SK-N-SH (cell line): ENCODE data around the gene BDKRB1. TPM values are rescaled to one million over a fixed set of nuclear protein-coding genes. Genes with fewer than 3 reads are reported as not detected.

Experiments
- CTCF ChIA-PET: fragments of 300-600, 350-600 bp; formaldehyde crosslinking; extraction: SDS; loops from one replicate; lab custom pipeline; 2021; lab: Yijun Ruan, JAX
- POLR2A ChIA-PET: fragments of 350-600 bp; sonication (Branson Sonifier 250); formaldehyde crosslinking; extraction: SDS; loops from one replicate; lab custom pipeline; 2020; ENCODE audit warnings: antibody characterized with exemption, inconsistent platforms; lab: Yijun Ruan, JAX
- DNase-seq: peaks from one replicate; pipeline ENCODE4 v3.0.0; 2012
- H2AFZ ChIP-seq: fragments of 200-600 bp; sonication (generic); 2 replicates; pipeline ENCODE4 v1.8.1; 2016; ENCODE audit warnings: antibody characterized with exemption, mild to moderate bottlenecking, low read depth
- H3F3A ChIP-seq: fragments of 200-600 bp; sonication (generic); replicated peaks from 2 replicates; pipeline ENCODE3; 2016; ENCODE audit warnings: antibody characterized with exemption, mild to moderate bottlenecking; ENCODE audit not compliant: insufficient read depth
- H3K27ac ChIP-seq, 2 experiments: fragments of 200-500 bp in 1 of 2; fragments of 200-600 bp in 1 of 2; sonication (Bioruptor generic) in 1 of 2; sonication (generic), shearing (Covaris generic) in 1 of 2; 2 replicates each; pipeline versions ENCODE4 v1.5.1 to v1.6.1; 2014 to 2016; ENCODE audit warnings: low read depth in 2 of 2, inconsistent platforms in 1 of 2, low read length in 1 of 2, mild to moderate bottlenecking in 1 of 2, mixed read lengths in 1 of 2
- H3K27me3 ChIP-seq: fragments of 200-600 bp; sonication (generic), shearing (Covaris generic); 2 replicates; pipeline ENCODE4 v1.6.1; 2016; ENCODE audit warnings: mixed run types; ENCODE audit not compliant: insufficient read depth
- H3K36me3 ChIP-seq, 2 experiments: fragments of 200-500 bp in 1 of 2; fragments of 200-600 bp in 1 of 2; sonication (Bioruptor generic) in 1 of 2; sonication (generic) in 1 of 2; replicated peaks in 1 of 2; 2 replicates each; pipeline versions ENCODE3 to v1.5.1; 2014 to 2016; ENCODE audit warnings: low read length in 1 of 2, mild to moderate bottlenecking in 1 of 2; ENCODE audit not compliant: insufficient read depth in 2 of 2, control insufficient read depth in 1 of 2
- H3K4me1 ChIP-seq, 2 experiments: fragments of 200-500 bp in 1 of 2; fragments of 200-600 bp in 1 of 2; sonication (Bioruptor generic) in 1 of 2; sonication (generic), shearing (Covaris generic) in 1 of 2; 2 replicates each; pipeline versions ENCODE4 v1.5.1 to v1.6.1; 2014 to 2016; ENCODE audit warnings: low read depth in 1 of 2, low read length in 1 of 2, mixed run types in 1 of 2; ENCODE audit not compliant: insufficient read depth in 2 of 2, control insufficient read depth in 1 of 2
- H3K4me2 ChIP-seq: fragments of 200-600 bp; sonication (generic), shearing (Covaris generic); 2 replicates; pipeline ENCODE4 v1.6.1; 2017; ENCODE audit warnings: mixed run types
- H3K4me3 ChIP-seq, 2 experiments: fragments of 200-500 bp in 1 of 2; fragments of 200-600 bp in 1 of 2; sonication (Bioruptor generic) in 1 of 2; sonication (generic), shearing (Covaris generic) in 1 of 2; 2 replicates each; pipeline versions ENCODE4 v1.5.1 to v1.8.1; 2014 to 2016; ENCODE audit warnings: low read depth in 2 of 2, inconsistent platforms in 1 of 2, low read length in 1 of 2, mild to moderate bottlenecking in 1 of 2, mixed read lengths in 1 of 2, moderate library complexity in 1 of 2
- H3K79me2 ChIP-seq: fragments of 200-600 bp; sonication (generic); 2 replicates; pipeline ENCODE4 v1.8.1; 2017; ENCODE audit warnings: mild to moderate bottlenecking; ENCODE audit not compliant: insufficient read depth
- H3K9ac ChIP-seq: fragments of 200-600 bp; sonication (generic); 2 replicates; pipeline ENCODE4 v1.6.1; 2017; ENCODE audit warnings: mixed run types
- H3K9me2 ChIP-seq: fragments of 200-600 bp; sonication (generic); 2 replicates; pipeline ENCODE4 v1.6.1; 2017; ENCODE audit warnings: mixed run types
- H3K9me3 ChIP-seq: fragments of 200-600 bp; sonication (generic); 2 replicates; pipeline ENCODE4 v1.6.1; 2017; ENCODE audit warnings: mixed run types, mild to moderate bottlenecking, moderate library complexity
- H4K20me1 ChIP-seq: fragments of 200-600 bp; sonication (generic); 2 replicates; pipeline ENCODE4 v1.6.1; 2017; ENCODE audit warnings: mild to moderate bottlenecking, mixed run types; ENCODE audit not compliant: insufficient read depth
- CHD2 ChIP-seq: fragments of 150-350 bp; IDR thresholded peaks from 2 replicates; pipeline ENCODE4 v1.6.1; 2018; ENCODE audit warnings: low read length; ENCODE audit not compliant: partially characterized antibody
- ELF1 ChIP-seq: IDR thresholded peaks from 2 replicates; pipeline ENCODE4 v1.4.0; 2012
- EZH2phosphoT487 ChIP-seq: fragments of 200-600 bp; sonication (generic); IDR thresholded peaks from 2 replicates; pipeline ENCODE4 v1.6.1; 2017; ENCODE audit warnings: low read depth, mixed run types, mild to moderate bottlenecking, antibody characterized with exemption, moderate library complexity, borderline replicate concordance
- FOSL2 ChIP-seq: IDR thresholded peaks from 2 replicates; pipeline ENCODE4 v1.4.0; 2012; ENCODE audit warnings: low read depth, mild to moderate bottlenecking, moderate library complexity, borderline replicate concordance
- FOXM1 ChIP-seq: IDR thresholded peaks from 2 replicates; pipeline ENCODE4 v1.4.0; 2012; ENCODE audit warnings: low read depth, mild to moderate bottlenecking
- GATA2 ChIP-seq: sonication (generic); formaldehyde crosslinking; IDR thresholded peaks from 2 replicates; pipeline ENCODE4 v1.5.0; 2020; ENCODE audit warnings: mild to moderate bottlenecking, missing genetic modification reagents
- JUND ChIP-seq: IDR thresholded peaks from 2 replicates; pipeline ENCODE4 v1.4.0; 2012
- MAX ChIP-seq: IDR thresholded peaks from 2 replicates; pipeline ENCODE4 v1.4.0; 2012; ENCODE audit warnings: low read depth
- MXI1 ChIP-seq: IDR thresholded peaks from 2 replicates; pipeline ENCODE4 v1.6.1; 2012; ENCODE audit warnings: mild to moderate bottlenecking, low read depth, low read length, improper control_type of control experiment
- NRF1 ChIP-seq: IDR thresholded peaks from 2 replicates; pipeline ENCODE4 v1.6.1; 2012; ENCODE audit warnings: low read depth, mild to moderate bottlenecking, low read length
- PBX3 ChIP-seq: IDR thresholded peaks from 2 replicates; pipeline ENCODE4; 2012
- POLR2AphosphoS5 ChIP-seq: IDR thresholded peaks from 2 replicates; pipeline ENCODE4 v1.6.1; 2012; ENCODE audit warnings: low read depth, low read length
- RAD21 ChIP-seq: IDR thresholded peaks from 2 replicates; pipeline ENCODE4 v1.6.1; 2012; ENCODE audit warnings: mild to moderate bottlenecking, low read length
- RCOR1 ChIP-seq: fragments of 150-350 bp; IDR thresholded peaks from 2 replicates; pipeline ENCODE4 v1.6.1; 2017; ENCODE audit warnings: antibody characterized with exemption, low read length
- RFX5 ChIP-seq: IDR thresholded peaks from 2 replicates; pipeline ENCODE4 v1.6.1; 2012; ENCODE audit warnings: mild to moderate bottlenecking, improper control_type of control experiment, low read length
- RXRA ChIP-seq: IDR thresholded peaks from 2 replicates; pipeline ENCODE4 v1.4.0; 2012; ENCODE audit warnings: low read depth, mild to moderate bottlenecking, borderline replicate concordance
- SMC3 ChIP-seq: IDR thresholded peaks from 2 replicates; pipeline ENCODE4 v1.6.1; 2012; ENCODE audit warnings: low read depth, low read length, improper control_type of control experiment
- TAF1 ChIP-seq: IDR thresholded peaks from 2 replicates; pipeline ENCODE4 v1.6.1; 2012; ENCODE audit warnings: low read depth, mild to moderate bottlenecking, low read length, moderate library complexity, borderline replicate concordance
- TEAD4 ChIP-seq: IDR thresholded peaks from 2 replicates; pipeline ENCODE4 v1.4.0; 2012; ENCODE audit warnings: mild to moderate bottlenecking, borderline replicate concordance; ENCODE audit not compliant: insufficient read depth
- WGBS: methylation state at CpG from one replicate; pipeline ENCODE4 v1.1.6; 2017; ENCODE audit warnings: low lambda C conversion rate; 5-methylcytosine and 5-hydroxymethylcytosine counted together
- polyA plus RNA-seq, 3 experiments: library from polyadenylated mRNA; depleted of rRNA; stranded (reverse); fragments of >200 nt; gene quantifications; 2 replicates each; pipeline ENCODE4 v1.2.3, GENCODE V29; 2012
- TF ChIP-seq, protein P1 (sequence below): fragments of 150-350 bp; IDR thresholded peaks from 2 replicates; pipeline ENCODE4 v1.6.1; 2016; ENCODE audit warnings: mild to moderate bottlenecking, low read depth, low read length
- TF ChIP-seq, protein P2 (sequence below): fragments of 150-350 bp; IDR thresholded peaks from 2 replicates; pipeline ENCODE4 v1.6.1; 2017; ENCODE audit warnings: antibody characterized with exemption, low read length, low read depth, borderline replicate concordance
- TF ChIP-seq, protein P3 (sequence below): IDR thresholded peaks from 2 replicates; pipeline ENCODE4 v1.4.0; 2012; ENCODE audit warnings: low read depth, borderline replicate concordance
- TF ChIP-seq, protein P4 (sequence below): IDR thresholded peaks from 2 replicates; pipeline ENCODE4 v1.6.1; 2012; ENCODE audit warnings: mild to moderate bottlenecking, low read depth, low read length, moderate library complexity

BDKRB1 gene
- polyA plus RNA-seq, 1 of the 3 experiments (the other 2 are of a cell fraction) = 14.4 TPM

DNA sequence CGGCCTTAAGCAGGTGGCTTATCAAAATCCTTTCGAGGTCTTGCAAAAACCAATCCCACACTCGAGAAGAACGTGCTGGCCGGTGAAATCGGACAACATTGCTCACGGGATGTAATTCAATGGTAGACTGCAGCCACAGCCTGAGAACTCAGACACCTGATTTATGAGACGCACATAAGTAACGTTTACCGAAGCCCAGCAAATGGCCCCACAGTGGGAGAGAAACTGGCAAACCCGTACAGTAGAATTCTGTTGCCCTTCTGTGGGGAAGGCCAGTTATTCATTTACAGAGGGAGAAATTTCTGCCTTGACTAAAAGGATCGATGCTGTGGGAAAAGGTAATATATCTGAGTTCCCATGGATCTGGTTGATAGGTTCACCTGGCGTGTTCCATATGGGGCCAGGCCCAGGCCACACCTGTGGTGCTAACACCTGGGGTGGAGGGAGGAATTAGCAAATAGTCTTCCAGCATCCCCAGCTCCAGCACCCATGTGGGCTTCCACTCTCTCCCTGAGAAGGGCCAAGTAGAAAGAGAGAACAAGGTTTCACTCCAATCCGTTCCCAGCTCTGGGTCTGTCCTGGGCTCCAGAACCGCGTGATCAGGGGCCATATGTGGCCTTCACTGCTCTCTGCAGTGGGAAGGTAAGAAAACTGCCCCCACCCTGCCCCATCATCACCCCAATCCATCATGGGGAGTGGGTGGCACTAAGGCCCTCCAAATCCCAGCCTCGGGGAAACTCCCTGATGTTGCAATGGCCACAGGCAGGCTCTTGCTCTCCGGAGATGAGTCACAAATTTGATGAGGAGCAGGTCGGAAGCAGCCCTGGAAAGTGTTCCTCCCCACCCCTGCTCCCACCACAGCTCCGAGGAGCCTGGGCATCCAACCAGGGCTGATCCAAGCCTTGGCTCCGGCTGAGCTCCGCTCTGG lies 12.7 kb downstream of the BDKRB1 start:
- Histone ChIP-seq H3K36me3 (peaks cover 0 to 15% of the 10 kb centered on the region in 2 experiments), H3K9ac (peak overlapping the region; percentile 45; the same call in 1 of the 2 replicates), H4K20me1 (no peaks in the 10 kb centered on the region), H3K27me3 (no peaks in the 10 kb centered on the region), H3K27ac (peak overlapping the region; percentile 40 to 87; a peak in 3 of 4 replicates), H3K4me1 (peaks cover 32 to 44% of the 10 kb centered on the region in 2 experiments), H3K79me2 (peaks cover 5% of the 10 kb centered on the region; the same call in 1 of the 2 replicates), H3F3A (peaks cover 17% of the 10 kb centered on the region), H2AFZ (no peak overlapping the region), H3K9me2 (no peaks in the 10 kb centered on the region), H3K9me3 (no peaks in the 10 kb centered on the region; the same call in 1 of the 2 replicates), H3K4me2 (peak overlapping the region; percentile 52; the same call in 1 of the 2 replicates), H3K4me3 (no peak overlapping the region)
- ChIA-PET CTCF (interaction anchor here (0.7 to 4.7 kb wide), 4 partner anchors 7 to 270 kb away, joined by 3 to 49 read pairs (median 12); no protein-coding TSS in a partner anchor), POLR2A (no interaction called here)
- DNase-seq = no peak
- WGBS = 73% methylated on average over 18 of the region's 22 CpGs
- TF ChIP-seq MAX (peak; percentile 61), ELF1 (no peak), PBX3 (peak; percentile 94), TEAD4 (peak; percentile 79; the same call in 1 of the 2 replicates), NRF1 (no peak), MXI1 (no peak), FOXM1 (peak; percentile 86; the same call in 1 of the 2 replicates), RCOR1 (no peak), GATA2 (CRISPR knock-in tag) (no peak), CHD2 (no peak), RAD21 (no peak), FOSL2 (peak; percentile 83), EZH2phosphoT487 (no peak), RFX5 (no peak), POLR2AphosphoS5 (peak; percentile 67), TAF1 (peak; percentile 33; the same call in 1 of the 2 replicates), RXRA (peak; percentile 85; the same call in 1 of the 2 replicates), SMC3 (no peak), JUND (peak; percentile 88)
- TF ChIP-seq, protein P1, sequence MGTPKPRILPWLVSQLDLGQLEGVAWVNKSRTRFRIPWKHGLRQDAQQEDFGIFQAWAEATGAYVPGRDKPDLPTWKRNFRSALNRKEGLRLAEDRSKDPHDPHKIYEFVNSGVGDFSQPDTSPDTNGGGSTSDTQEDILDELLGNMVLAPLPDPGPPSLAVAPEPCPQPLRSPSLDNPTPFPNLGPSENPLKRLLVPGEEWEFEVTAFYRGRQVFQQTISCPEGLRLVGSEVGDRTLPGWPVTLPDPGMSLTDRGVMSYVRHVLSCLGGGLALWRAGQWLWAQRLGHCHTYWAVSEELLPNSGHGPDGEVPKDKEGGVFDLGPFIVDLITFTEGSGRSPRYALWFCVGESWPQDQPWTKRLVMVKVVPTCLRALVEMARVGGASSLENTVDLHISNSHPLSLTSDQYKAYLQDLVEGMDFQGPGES = no peak
- TF ChIP-seq, protein P2, sequence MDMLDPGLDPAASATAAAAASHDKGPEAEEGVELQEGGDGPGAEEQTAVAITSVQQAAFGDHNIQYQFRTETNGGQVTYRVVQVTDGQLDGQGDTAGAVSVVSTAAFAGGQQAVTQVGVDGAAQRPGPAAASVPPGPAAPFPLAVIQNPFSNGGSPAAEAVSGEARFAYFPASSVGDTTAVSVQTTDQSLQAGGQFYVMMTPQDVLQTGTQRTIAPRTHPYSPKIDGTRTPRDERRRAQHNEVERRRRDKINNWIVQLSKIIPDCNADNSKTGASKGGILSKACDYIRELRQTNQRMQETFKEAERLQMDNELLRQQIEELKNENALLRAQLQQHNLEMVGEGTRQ = no peak
- TF ChIP-seq, protein P3, sequence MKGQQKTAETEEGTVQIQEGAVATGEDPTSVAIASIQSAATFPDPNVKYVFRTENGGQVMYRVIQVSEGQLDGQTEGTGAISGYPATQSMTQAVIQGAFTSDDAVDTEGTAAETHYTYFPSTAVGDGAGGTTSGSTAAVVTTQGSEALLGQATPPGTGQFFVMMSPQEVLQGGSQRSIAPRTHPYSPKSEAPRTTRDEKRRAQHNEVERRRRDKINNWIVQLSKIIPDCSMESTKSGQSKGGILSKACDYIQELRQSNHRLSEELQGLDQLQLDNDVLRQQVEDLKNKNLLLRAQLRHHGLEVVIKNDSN = no peak
- TF ChIP-seq, protein P4, sequence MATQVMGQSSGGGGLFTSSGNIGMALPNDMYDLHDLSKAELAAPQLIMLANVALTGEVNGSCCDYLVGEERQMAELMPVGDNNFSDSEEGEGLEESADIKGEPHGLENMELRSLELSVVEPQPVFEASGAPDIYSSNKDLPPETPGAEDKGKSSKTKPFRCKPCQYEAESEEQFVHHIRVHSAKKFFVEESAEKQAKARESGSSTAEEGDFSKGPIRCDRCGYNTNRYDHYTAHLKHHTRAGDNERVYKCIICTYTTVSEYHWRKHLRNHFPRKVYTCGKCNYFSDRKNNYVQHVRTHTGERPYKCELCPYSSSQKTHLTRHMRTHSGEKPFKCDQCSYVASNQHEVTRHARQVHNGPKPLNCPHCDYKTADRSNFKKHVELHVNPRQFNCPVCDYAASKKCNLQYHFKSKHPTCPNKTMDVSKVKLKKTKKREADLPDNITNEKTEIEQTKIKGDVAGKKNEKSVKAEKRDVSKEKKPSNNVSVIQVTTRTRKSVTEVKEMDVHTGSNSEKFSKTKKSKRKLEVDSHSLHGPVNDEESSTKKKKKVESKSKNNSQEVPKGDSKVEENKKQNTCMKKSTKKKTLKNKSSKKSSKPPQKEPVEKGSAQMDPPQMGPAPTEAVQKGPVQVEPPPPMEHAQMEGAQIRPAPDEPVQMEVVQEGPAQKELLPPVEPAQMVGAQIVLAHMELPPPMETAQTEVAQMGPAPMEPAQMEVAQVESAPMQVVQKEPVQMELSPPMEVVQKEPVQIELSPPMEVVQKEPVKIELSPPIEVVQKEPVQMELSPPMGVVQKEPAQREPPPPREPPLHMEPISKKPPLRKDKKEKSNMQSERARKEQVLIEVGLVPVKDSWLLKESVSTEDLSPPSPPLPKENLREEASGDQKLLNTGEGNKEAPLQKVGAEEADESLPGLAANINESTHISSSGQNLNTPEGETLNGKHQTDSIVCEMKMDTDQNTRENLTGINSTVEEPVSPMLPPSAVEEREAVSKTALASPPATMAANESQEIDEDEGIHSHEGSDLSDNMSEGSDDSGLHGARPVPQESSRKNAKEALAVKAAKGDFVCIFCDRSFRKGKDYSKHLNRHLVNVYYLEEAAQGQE = 0 out of 2 replicates have a peak, but pooled peaks have one; percentile 14
